Measurements from ENCODE around the gene MUC5AC.

DNA sequence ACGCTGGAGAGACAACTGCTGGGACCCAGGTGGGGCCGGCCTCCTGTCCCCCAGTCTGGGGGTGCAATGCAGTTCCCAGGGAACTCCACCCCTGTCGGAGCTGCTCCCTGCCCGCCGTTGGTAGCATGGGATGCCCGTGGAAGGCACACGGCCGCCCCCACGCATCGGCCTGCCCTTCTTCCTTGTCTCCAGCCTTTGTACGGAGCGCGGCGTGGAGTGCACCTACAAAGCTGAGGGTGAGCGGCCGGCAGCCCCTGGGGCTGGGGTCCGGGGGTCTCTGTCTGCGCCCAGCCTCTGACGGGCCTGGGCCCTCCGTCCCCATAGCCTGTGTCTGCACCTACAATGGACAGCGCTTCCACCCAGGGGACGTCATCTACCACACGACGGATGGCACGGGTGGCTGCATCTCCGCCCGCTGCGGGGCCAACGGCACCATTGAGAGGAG is 23.2 kb downstream of the MUC5AC start:
- TF ChIP-seq, protein P1, sequence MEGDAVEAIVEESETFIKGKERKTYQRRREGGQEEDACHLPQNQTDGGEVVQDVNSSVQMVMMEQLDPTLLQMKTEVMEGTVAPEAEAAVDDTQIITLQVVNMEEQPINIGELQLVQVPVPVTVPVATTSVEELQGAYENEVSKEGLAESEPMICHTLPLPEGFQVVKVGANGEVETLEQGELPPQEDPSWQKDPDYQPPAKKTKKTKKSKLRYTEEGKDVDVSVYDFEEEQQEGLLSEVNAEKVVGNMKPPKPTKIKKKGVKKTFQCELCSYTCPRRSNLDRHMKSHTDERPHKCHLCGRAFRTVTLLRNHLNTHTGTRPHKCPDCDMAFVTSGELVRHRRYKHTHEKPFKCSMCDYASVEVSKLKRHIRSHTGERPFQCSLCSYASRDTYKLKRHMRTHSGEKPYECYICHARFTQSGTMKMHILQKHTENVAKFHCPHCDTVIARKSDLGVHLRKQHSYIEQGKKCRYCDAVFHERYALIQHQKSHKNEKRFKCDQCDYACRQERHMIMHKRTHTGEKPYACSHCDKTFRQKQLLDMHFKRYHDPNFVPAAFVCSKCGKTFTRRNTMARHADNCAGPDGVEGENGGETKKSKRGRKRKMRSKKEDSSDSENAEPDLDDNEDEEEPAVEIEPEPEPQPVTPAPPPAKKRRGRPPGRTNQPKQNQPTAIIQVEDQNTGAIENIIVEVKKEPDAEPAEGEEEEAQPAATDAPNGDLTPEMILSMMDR (conservative IDR thresholded peaks at IDR 0.05 in 1 of 2, IDR thresholded peaks at IDR 0.05 in 1 of 2; ENCODE audit: low read depth in 1 of 2, low read length in 2 of 2): no peak
- no peak for TF ChIP-seq EZH2 (IDR thresholded peaks at IDR 0.05; ENCODE audit: low read length, missing control alignments)
